K562 (cell line): ENCODE results near the gene GRXCR1. TPM values are rescaled to one million over a fixed set of nuclear protein-coding genes. Genes with fewer than 3 reads are reported as not detected.

Experiments used
- ATAC-seq: fragments of 200-7000 bp; cut with Tn5 transposase; 3 replicates; pipeline ENCODE4 v1.9.1; 2020; ENCODE audit warnings: moderate library complexity
- BruUV-seq: library from RNA; stranded (reverse); fragments of 400-500 nt; replicated peaks from 2 replicates; lab custom pipeline; 2021; lab: Mats Ljungman, UMichigan
- CTCF ChIA-PET: fragments of 300-600 bp; formaldehyde crosslinking; extraction: SDS; loops from one replicate; lab custom pipeline; 2021; ENCODE audit warnings: low intra/inter-chr PET ratio; lab: Yijun Ruan, JAX
- POLR2A ChIA-PET: fragments of 300-600, 350-650 bp; sonication (Branson Sonifier 250); formaldehyde crosslinking; extraction: SDS; loops from one replicate; lab custom pipeline; 2021; ENCODE audit warnings: antibody characterized with exemption, inconsistent platforms; lab: Yijun Ruan, JAX
- DNase-seq, 4 experiments: peaks; one replicate each; pipeline versions ENCODE4 v3.0.0 to v3.0.0-alpha.2; 2011 to 2018; ENCODE audit warnings: low spot score in 3 of 4, mixed read lengths in 3 of 4; ENCODE audit errors: extremely low read depth in 1 of 4
- FAIRE-seq: peaks from 2 replicates; lab custom pipeline; 2011; peaks lifted over from hg19 to GRCh38; lab: Jason Lieb, UNC
- H2AFZ ChIP-seq: 2 replicates; pipeline ENCODE4 v1.6.0; 2011; ENCODE audit warnings: low read depth, low read length, control low read depth, inconsistent platforms
- H3K27ac ChIP-seq: fragments of 200-600 bp; 3 replicates; pipeline ENCODE4 v1.8.0; 2011; ENCODE audit warnings: low read depth, mild to moderate bottlenecking, control low read depth, inconsistent platforms, low read length, moderate library complexity, mixed read lengths; ENCODE audit errors: extremely low read depth
- H3K27me3 ChIP-seq, 2 experiments: fragments of 300-600 bp in 1 of 2; 2 replicates in 1 of 2; 3 replicates in 1 of 2; pipeline versions ENCODE4 v1.6.0 to v1.8.0; 2011; ENCODE audit warnings: inconsistent platforms in 2 of 2, low read length in 2 of 2, mild to moderate bottlenecking in 1 of 2, mixed read lengths in 1 of 2, moderate library complexity in 1 of 2; ENCODE audit not compliant: control insufficient read depth in 2 of 2, insufficient read depth in 2 of 2
- H3K36me3 ChIP-seq: fragments of 300-600 bp; 3 replicates; pipeline ENCODE4 v1.8.0; 2011; ENCODE audit warnings: mild to moderate bottlenecking, low read length, inconsistent platforms; ENCODE audit not compliant: control insufficient read depth, insufficient read depth
- H3K4me1 ChIP-seq, 2 experiments: fragments of 200-600 bp in 1 of 2; replicated peaks in 1 of 2; 2 replicates in 1 of 2; 3 replicates in 1 of 2; pipeline versions ENCODE4 v1.5.1 to v1.8.0; 2011; ENCODE audit warnings: inconsistent platforms in 2 of 2, low read length in 2 of 2, mild to moderate bottlenecking in 1 of 2, mixed read lengths in 1 of 2, moderate library complexity in 1 of 2; ENCODE audit not compliant: control insufficient read depth in 2 of 2, insufficient read depth in 2 of 2
- H3K4me2 ChIP-seq: 2 replicates; pipeline ENCODE4 v1.6.1; 2011; ENCODE audit warnings: low read length, control low read depth, inconsistent platforms, mixed read lengths; ENCODE audit not compliant: insufficient read depth
- H3K4me3 ChIP-seq: fragments of 200-600 bp; sonication (generic), shearing (Covaris generic); 2 replicates; pipeline ENCODE4 v1.5.1; 2016; ENCODE audit warnings: control low read depth, inconsistent platforms
- H3K79me2 ChIP-seq: fragments of 200-600 bp; 3 replicates; pipeline ENCODE4 v1.8.0; 2011; ENCODE audit warnings: low read length, inconsistent platforms; ENCODE audit not compliant: control insufficient read depth, insufficient read depth
- H3K9ac ChIP-seq, 2 experiments: 2 replicates each; pipeline versions ENCODE4 v1.6.0 to v1.6.1; 2011; ENCODE audit warnings: low read depth in 2 of 2, low read length in 2 of 2, control low read depth in 1 of 2, inconsistent platforms in 1 of 2, mild to moderate bottlenecking in 1 of 2, mixed read lengths in 1 of 2; ENCODE audit not compliant: insufficient read depth in 1 of 2
- H3K9me1 ChIP-seq: one replicate; pipeline ENCODE4 v1.6.0; 2011; ENCODE audit warnings: inconsistent platforms, mild to moderate bottlenecking, low read length, moderate library complexity; ENCODE audit not compliant: control insufficient read depth, insufficient read depth
- H3K9me3 ChIP-seq: replicated peaks from 2 replicates; pipeline ENCODE4 v1.5.1; 2011; ENCODE audit warnings: low read depth, low read length, inconsistent platforms; ENCODE audit not compliant: control insufficient read depth, insufficient read depth
- H4K20me1 ChIP-seq: replicated peaks from 2 replicates; pipeline ENCODE4 v1.6.1; 2011; ENCODE audit warnings: low read length, inconsistent platforms, mixed read lengths; ENCODE audit not compliant: control insufficient read depth, insufficient read depth
- CREB3L1 ChIP-seq: fragments of 450-650 bp; IDR thresholded peaks from 2 replicates; pipeline ENCODE4 v1.6.1; 2014; ENCODE audit warnings: low read depth, mild to moderate bottlenecking, moderate library complexity, borderline replicate concordance
- CUX1 ChIP-seq: fragments of 200-800 bp; sonication (Bioruptor generic); IDR thresholded peaks from 2 replicates; pipeline ENCODE4 v1.6.1; 2016; ENCODE audit warnings: missing genetic modification characterization, missing compliant biosample characterization
- E2F6 ChIP-seq, 2 experiments: IDR thresholded peaks; 2 replicates each; pipeline ENCODE4 v1.6.1; 2011; ENCODE audit warnings: borderline replicate concordance in 1 of 2, control low read depth in 1 of 2, low read depth in 1 of 2, low read length in 1 of 2, mild to moderate bottlenecking in 1 of 2, mixed read lengths in 1 of 2, moderate library complexity in 1 of 2; ENCODE audit not compliant: insufficient read depth in 1 of 2, insufficient read length in 1 of 2, poor library complexity in 1 of 2, severe bottlenecking in 1 of 2; ENCODE audit errors: extremely low read depth in 1 of 2
- PML ChIP-seq: IDR thresholded peaks from 2 replicates; pipeline ENCODE4 v1.6.1; 2012; ENCODE audit warnings: low read length, inconsistent platforms
- RBM17 ChIP-seq: fragments of 200-400 bp; formaldehyde crosslinking; IDR thresholded peaks from 2 replicates; pipeline ENCODE4 v1.6.1; 2017; ENCODE audit warnings: low read depth, mild to moderate bottlenecking, low read length, borderline replicate concordance
- SAFB2 ChIP-seq: fragments of 200-400 bp; formaldehyde crosslinking; IDR thresholded peaks from 2 replicates; pipeline ENCODE4 v1.6.1; 2018; ENCODE audit warnings: borderline replicate concordance, low read length, low read depth, moderate library complexity; ENCODE audit not compliant: severe bottlenecking
- TAF7 ChIP-seq: fragments of 450-650 bp; IDR thresholded peaks from 2 replicates; pipeline ENCODE4 v1.6.1; 2016; ENCODE audit warnings: missing genetic modification characterization, missing compliant biosample characterization
- TSHZ1 ChIP-seq: fragments of 250-450 bp; sonication (Bioruptor Pico); IDR thresholded peaks from 2 replicates; pipeline ENCODE4 v1.4.0; 2020; ENCODE audit warnings: mild to moderate bottlenecking, moderate library complexity
- ZNF785 ChIP-seq: fragments of 250-450 bp; sonication (Bioruptor Pico); IDR thresholded peaks from 2 replicates; pipeline ENCODE4 v1.4.0; 2020; ENCODE audit warnings: mild to moderate bottlenecking
- WGBS: fragments of 100-300 bp; shearing (Covaris generic); methylation state at CpG from one replicate; pipeline ENCODE4 v1.1.6; 2016; ENCODE audit warnings: low coverage, mixed read lengths; ENCODE audit not compliant: insufficient coverage; ENCODE audit errors: missing lambda C conversion rate; 5-methylcytosine and 5-hydroxymethylcytosine counted together
- in situ Hi-C: fragments of 300-500 bp; cut with MboI; formaldehyde crosslinking; loops from 4 replicates; pipeline ENCODE4 v1.15.0; 2018; ENCODE audit warnings: inconsistent platforms, mixed read lengths
- intact Hi-C: fragments of 100-400 bp; cut with micrococcal nuclease; formaldehyde crosslinking; loops from 2 replicates; pipeline ENCODE4 v1.14.2; 2022
- polyA plus RNA-seq, 8 experiments: library from polyadenylated mRNA; depleted of rRNA in 4 of 8; stranded (reverse) in 5 of 8; unstranded in 3 of 8; fragments of >200 nt; fragmentation: Nextera tagmentation in 2 of 8; fragmentation: Illumina TruSeq in 1 of 8; extraction: Ambion mirVana in 2 of 8; extraction: Trizol in 1 of 8; gene quantifications; 2 replicates each; pipeline versions ENCODE4 v1.2.1 to v1.2.3, GENCODE V29; 2011 to 2014; ENCODE audit warnings: inconsistent platforms in 1 of 8, missing spikeins in 1 of 8
- total RNA-seq, 7 experiments: library from RNA; depleted of rRNA in 6 of 7; stranded (reverse); fragments of >200 nt in 6 of 7; fragmentation: Illumina TruSeq in 2 of 7; extraction: Trizol in 2 of 7; gene quantifications; 2 replicates each; pipeline versions ENCODE4 v1.2.1 to v1.2.3, GENCODE V29; 2011 to 2021; ENCODE audit warnings: low replicate concordance in 1 of 7

The GRXCR1 gene
- total and polyA plus RNA-seq, 9 of the 15 experiments (the other 6 are each of a cell fraction or from before 2014, with no cell fraction given) = not detected

- FAIRE-seq = no peak
- POLR2A ChIA-PET = no interaction called here
- Histone ChIP-seq H3K4me1 (no peaks in the 10 kb centered on the region), H3K9me1 (no peaks in the 10 kb centered on the region), H3K27me3 (no peaks in the 10 kb centered on the region), H3K9me3 (no peaks in the 10 kb centered on the region), H3K27ac (no peak overlapping the region), H4K20me1 (no peaks in the 10 kb centered on the region), H2AFZ (no peak overlapping the region), H3K4me2 (no peak overlapping the region), H3K36me3 (no peaks in the 10 kb centered on the region), H3K9ac (no peak overlapping the region), H3K4me3 (no peak overlapping the region), H3K79me2 (no peaks in the 10 kb centered on the region)
- BruUV-seq = no TSS peak
- in situ Hi-C loops (no loop called here), intact Hi-C loops (no loop called here)
- no peak for ATAC-seq
- 0% methylated on average over 1 of the region's 1 CpG for WGBS
- no peak for DNase-seq
- CTCF ChIA-PET = no interaction called here
- TF ChIP-seq SAFB2 = no peak
- TF ChIP-seq CUX1 (CRISPR knock-in tag) = no peak
- TF ChIP-seq ZNF785 (CRISPR knock-in tag) = no peak
- no peak for TF ChIP-seq TSHZ1
- TF ChIP-seq CREB3L1 = no peak
- no peak for TF ChIP-seq PML
- no peak for TF ChIP-seq RBM17
- TF ChIP-seq TAF7 (tag) = no peak
- no peak for TF ChIP-seq E2F6 (IDR thresholded peaks at IDR 0.05; ENCODE audit: borderline replicate concordance in 1 of 2, extremely low read depth in 1 of 2, insufficient read depth in 1 of 2, insufficient read length in 1 of 2, low read depth in 1 of 2, low read length in 1 of 2, poor library complexity in 1 of 2, severe bottlenecking in 1 of 2)
Observed at GRCh38 chr4:42953321-42953720, 60.8 kb downstream of the GRXCR1 start.
